ENCODE results near the gene KIAA0232. TPM values are rescaled to one million over a fixed set of nuclear protein-coding genes. Genes with fewer than 3 reads are reported as not detected.

KIAA0232 gene
- polyA plus RNA-seq, 2 donors: 9.3 to 10.5 TPM

- Histone ChIP-seq H3K27me3 (ENCODE audit: control insufficient read depth in 1 of 2, insufficient read depth in 2 of 2, low read length in 2 of 2) (no peaks in the 10 kb centered on the region), H3K27ac (ENCODE audit: low read depth in 2 of 2, low read length in 1 of 2) (peak overlapping the region; percentile 75 to 90), H3K4me1 (ENCODE audit: control insufficient read depth in 2 of 2, insufficient read depth in 2 of 2, low read length in 1 of 2) (peaks cover 0 to 15% of the 10 kb centered on the region in 2 donors), H3K4me3 (ENCODE audit: low read depth in 1 of 2, low read length in 2 of 2) (no peak overlapping the region), H3K9me3 (ENCODE audit: control insufficient read depth in 2 of 2, insufficient read depth in 1 of 2, low read depth in 1 of 2, low read length in 1 of 2) (no peaks in the 10 kb centered on the region), H3K36me3 (ENCODE audit: control insufficient read depth in 2 of 2, insufficient read depth in 2 of 2, low read length in 1 of 2) (no peaks in the 10 kb centered on the region)
- WGBS, 2 donors: 85 to 91% methylated on average over 16 of the region's 16 CpGs
These were observed 8.6 kb upstream of the KIAA0232 start for GRCh38 chr4:6773616-6774540.

- Histone ChIP-seq H3K27ac (ENCODE audit: low read depth in 2 of 2, low read length in 1 of 2) (no peak overlapping the region), H3K9me3 (ENCODE audit: control insufficient read depth in 2 of 2, insufficient read depth in 1 of 2, low read depth in 1 of 2, low read length in 1 of 2) (no peaks in the 10 kb centered on the region), H3K4me3 (ENCODE audit: low read depth in 1 of 2, low read length in 2 of 2) (no peak overlapping the region), H3K36me3 (ENCODE audit: control insufficient read depth in 2 of 2, insufficient read depth in 2 of 2, low read length in 1 of 2) (no peaks in the 10 kb centered on the region), H3K4me1 (ENCODE audit: control insufficient read depth in 2 of 2, insufficient read depth in 2 of 2, low read length in 1 of 2) (peaks cover 0 to 11% of the 10 kb centered on the region in 2 donors), H3K27me3 (ENCODE audit: control insufficient read depth in 1 of 2, insufficient read depth in 2 of 2, low read length in 2 of 2) (no peaks in the 10 kb centered on the region)
- WGBS, 2 donors: 76 to 81% methylated on average over 7 of the region's 7 CpGs
These were observed 6.8 kb upstream of the KIAA0232 start for GRCh38 chr4:6775746-6776145.

- no peaks in the 10 kb centered on the region for H3K9me3 ChIP-seq (ENCODE audit: control insufficient read depth in 2 of 2, insufficient read depth in 1 of 2, low read depth in 1 of 2, low read length in 1 of 2)
- no peaks in the 10 kb centered on the region for H3K4me1 ChIP-seq (ENCODE audit: control insufficient read depth in 2 of 2, insufficient read depth in 2 of 2, low read length in 1 of 2)
- H3K27ac ChIP-seq (ENCODE audit: low read depth in 2 of 2, low read length in 1 of 2): no peak overlapping the region
- no peaks in the 10 kb centered on the region for H3K36me3 ChIP-seq (ENCODE audit: control insufficient read depth in 2 of 2, insufficient read depth in 2 of 2, low read length in 1 of 2)
- 66 to 74% methylated on average over 12 of the region's 12 CpGs for WGBS, 2 donors
- H3K27me3 ChIP-seq (ENCODE audit: control insufficient read depth in 1 of 2, insufficient read depth in 2 of 2, low read length in 2 of 2): no peaks in the 10 kb centered on the region
- no peak overlapping the region for H3K4me3 ChIP-seq (ENCODE audit: low read depth in 1 of 2, low read length in 2 of 2)
These were observed 5.4 kb upstream of the KIAA0232 start for GRCh38 chr4:6776920-6777635.

- Histone ChIP-seq H3K27ac (ENCODE audit: low read depth in 2 of 2, low read length in 1 of 2) (no peak overlapping the region), H3K9me3 (ENCODE audit: control insufficient read depth in 2 of 2, insufficient read depth in 1 of 2, low read depth in 1 of 2, low read length in 1 of 2) (no peaks in the 10 kb centered on the region), H3K36me3 (ENCODE audit: control insufficient read depth in 2 of 2, insufficient read depth in 2 of 2, low read length in 1 of 2) (no peaks in the 10 kb centered on the region), H3K27me3 (ENCODE audit: control insufficient read depth in 1 of 2, insufficient read depth in 2 of 2, low read length in 2 of 2) (no peaks in the 10 kb centered on the region), H3K4me3 (ENCODE audit: low read depth in 1 of 2, low read length in 2 of 2) (no peak overlapping the region), H3K4me1 (ENCODE audit: control insufficient read depth in 2 of 2, insufficient read depth in 2 of 2, low read length in 1 of 2) (no peaks in the 10 kb centered on the region)
- WGBS, 2 donors: 75 to 77% methylated on average over 15 of the region's 15 CpGs
These were observed 4.8 kb upstream of the KIAA0232 start for GRCh38 chr4:6777636-6778281.

- no peak overlapping the region for H3K27ac ChIP-seq (ENCODE audit: low read depth in 2 of 2, low read length in 1 of 2)
- 90% methylated on average over 5 of the region's 5 CpGs for WGBS, 2 donors
These were observed 4.1 kb upstream of the KIAA0232 start for GRCh38 chr4:6778435-6778834.

GRCh38 chr4:6779667-6780565, 2.6 kb upstream of the KIAA0232 start:
- no peaks in the 10 kb centered on the region for H3K36me3 ChIP-seq (ENCODE audit: control insufficient read depth in 2 of 2, insufficient read depth in 2 of 2, low read length in 1 of 2)
- no peak overlapping the region for H3K4me3 ChIP-seq (ENCODE audit: low read depth in 1 of 2, low read length in 2 of 2)
- 64 to 71% methylated on average over 17 of the region's 17 CpGs for WGBS, 2 donors
- no peaks in the 10 kb centered on the region for H3K4me1 ChIP-seq (ENCODE audit: control insufficient read depth in 2 of 2, insufficient read depth in 2 of 2, low read length in 1 of 2)
- H3K27me3 ChIP-seq (ENCODE audit: control insufficient read depth in 1 of 2, insufficient read depth in 2 of 2, low read length in 2 of 2): no peaks in the 10 kb centered on the region
- H3K9me3 ChIP-seq (ENCODE audit: control insufficient read depth in 2 of 2, insufficient read depth in 1 of 2, low read depth in 1 of 2, low read length in 1 of 2): no peaks in the 10 kb centered on the region
- H3K27ac ChIP-seq (ENCODE audit: low read depth in 2 of 2, low read length in 1 of 2): no peak overlapping the region

More at GRCh38 chr4:6778435-6778834, 4.1 kb upstream of the KIAA0232 start:
- Histone ChIP-seq H3K9me3 (ENCODE audit: control insufficient read depth in 2 of 2, insufficient read depth in 1 of 2, low read depth in 1 of 2, low read length in 1 of 2) (no peaks in the 10 kb centered on the region), H3K4me3 (ENCODE audit: low read depth in 1 of 2, low read length in 2 of 2) (no peak overlapping the region), H3K36me3 (ENCODE audit: control insufficient read depth in 2 of 2, insufficient read depth in 2 of 2, low read length in 1 of 2) (no peaks in the 10 kb centered on the region), H3K27me3 (ENCODE audit: control insufficient read depth in 1 of 2, insufficient read depth in 2 of 2, low read length in 2 of 2) (no peaks in the 10 kb centered on the region), H3K4me1 (ENCODE audit: control insufficient read depth in 2 of 2, insufficient read depth in 2 of 2, low read length in 1 of 2) (no peaks in the 10 kb centered on the region)

GRCh38 chr4:6781113-6781512, 1.4 kb upstream of the KIAA0232 start:
- WGBS, 2 donors: 78 to 84% methylated on average over 8 of the region's 8 CpGs
- Histone ChIP-seq H3K36me3 (ENCODE audit: control insufficient read depth in 2 of 2, insufficient read depth in 2 of 2, low read length in 1 of 2) (no peaks in the 10 kb centered on the region), H3K4me3 (ENCODE audit: low read depth in 1 of 2, low read length in 2 of 2) (no peak overlapping the region), H3K4me1 (ENCODE audit: control insufficient read depth in 2 of 2, insufficient read depth in 2 of 2, low read length in 1 of 2) (no peaks in the 10 kb centered on the region), H3K27me3 (ENCODE audit: control insufficient read depth in 1 of 2, insufficient read depth in 2 of 2, low read length in 2 of 2) (no peaks in the 10 kb centered on the region), H3K27ac (ENCODE audit: low read depth in 2 of 2, low read length in 1 of 2) (peak overlapping the region in 1 of 2 donors; percentile 3), H3K9me3 (ENCODE audit: control insufficient read depth in 2 of 2, insufficient read depth in 1 of 2, low read depth in 1 of 2, low read length in 1 of 2) (no peaks in the 10 kb centered on the region)

GRCh38 chr4:6781561-6781960, 966 bp upstream of the KIAA0232 start:
- 81 to 83% methylated on average over 6 of the region's 6 CpGs for WGBS, 2 donors
- H3K36me3 ChIP-seq (ENCODE audit: control insufficient read depth in 2 of 2, insufficient read depth in 2 of 2, low read length in 1 of 2): no peaks in the 10 kb centered on the region
- H3K4me1 ChIP-seq (ENCODE audit: control insufficient read depth in 2 of 2, insufficient read depth in 2 of 2, low read length in 1 of 2): no peaks in the 10 kb centered on the region
- H3K4me3 ChIP-seq (ENCODE audit: low read depth in 1 of 2, low read length in 2 of 2): no peak overlapping the region
- H3K27me3 ChIP-seq (ENCODE audit: control insufficient read depth in 1 of 2, insufficient read depth in 2 of 2, low read length in 2 of 2): no peaks in the 10 kb centered on the region
- peak overlapping the region in 1 of 2 donors; percentile 3 for H3K27ac ChIP-seq (ENCODE audit: low read depth in 2 of 2, low read length in 1 of 2)
- H3K9me3 ChIP-seq (ENCODE audit: control insufficient read depth in 2 of 2, insufficient read depth in 1 of 2, low read depth in 1 of 2, low read length in 1 of 2): no peaks in the 10 kb centered on the region

GRCh38 chr4:6782846-6783110, 251 bp downstream of the KIAA0232 start:
- WGBS, 2 donors: 0 to 1% methylated on average over 20 to 34 of the region's 34 CpGs
- no peaks in the 10 kb centered on the region for H3K4me1 ChIP-seq (ENCODE audit: control insufficient read depth in 2 of 2, insufficient read depth in 2 of 2, low read length in 1 of 2)

More at GRCh38 chr4:6782846-6783110, 251 bp downstream of the KIAA0232 start:
- H3K9me3 ChIP-seq (ENCODE audit: control insufficient read depth in 2 of 2, insufficient read depth in 1 of 2, low read depth in 1 of 2, low read length in 1 of 2): no peaks in the 10 kb centered on the region
- no peaks in the 10 kb centered on the region for H3K27me3 ChIP-seq (ENCODE audit: control insufficient read depth in 1 of 2, insufficient read depth in 2 of 2, low read length in 2 of 2)
- peak overlapping the region; percentile 99 for H3K27ac ChIP-seq (ENCODE audit: low read depth in 2 of 2, low read length in 1 of 2)
- peak overlapping the region; percentile 85 to 94 for H3K4me3 ChIP-seq (ENCODE audit: low read depth in 1 of 2, low read length in 2 of 2)
- H3K36me3 ChIP-seq (ENCODE audit: control insufficient read depth in 2 of 2, insufficient read depth in 2 of 2, low read length in 1 of 2): no peaks in the 10 kb centered on the region

Measured in esophagus (tissue), 2 donors.